Lower leg skin (tissue), 4 donors: ENCODE measurements around the gene F8A1. TPM values are rescaled to one million over a fixed set of nuclear protein-coding genes. Genes with fewer than 3 reads are reported as not detected.
"Not testable (repeated sequence)": the region's sequence is repeated elsewhere in the genome, so short reads cannot be mapped to it uniquely, and the experiment has no call there.

ENCODE experiments used
- DNase-seq, 2 donors: peaks; one replicate each; pipeline ENCODE4 v3.0.0-alpha.2; 2019; ENCODE audit warnings: low spot score in 2 of 2
- H3K4me3 ChIP-seq: fragments of 200-600 bp; sonication (generic); 2 replicates; pipeline ENCODE4 v1.5.1; 2017; ENCODE audit warnings: mild to moderate bottlenecking, low read depth; ENCODE audit not compliant: poor library complexity, severe bottlenecking
- CTCF ChIP-seq, 3 donors: fragments of 450-650 bp; IDR thresholded peaks; one replicate each; pipeline ENCODE4 v1.5.1; 2016; ENCODE audit warnings: antibody characterized with exemption in 3 of 3, mild to moderate bottlenecking in 3 of 3, moderate library complexity in 2 of 3
- POLR2A ChIP-seq, 2 donors: fragments of 450-650 bp; IDR thresholded peaks; one replicate each; pipeline ENCODE4 v1.6.1; 2016 to 2017; ENCODE audit warnings: antibody characterized with exemption in 2 of 2, mild to moderate bottlenecking in 1 of 2, moderate library complexity in 1 of 2
- WGBS, 2 donors: methylation state at CpG; one replicate each; pipeline ENCODE4 v1.1.5; 2018; 5-methylcytosine and 5-hydroxymethylcytosine counted together
- intact Hi-C: fragments of 100-400 bp; cut with DNase I; formaldehyde crosslinking; loops from one replicate; pipeline ENCODE4 v1.15.0; 2023; ENCODE audit warnings: low total_unique reads
- total RNA-seq, 4 donors: library from RNA; depleted of rRNA; stranded (reverse); fragments of >200 nt; gene quantifications; one replicate each; pipeline ENCODE4 v1.1.0, GENCODE V29; 2016

F8A1 gene
- total RNA-seq, 4 donors from 2014 or later, result 3.8 to 9.4 (median 5.9) TPM

- no peak for TF ChIP-seq POLR2A (IDR thresholded peaks at IDR 0.05)
- TF ChIP-seq CTCF (IDR thresholded peaks at IDR 0.05), result no peak
- DNase-seq, result no peak
These were observed 5.0 kb downstream of the F8A1 start for GRCh38 chrX:154890990-154891639.

GRCh38 chrX:154892296-154892695 is 6.1 kb downstream of the F8A1 start:
- 46 to 94% methylated on average over 1 of the region's 1 CpG for WGBS, 2 donors
- H3K4me3 ChIP-seq, result no peak overlapping the region
- DNase-seq, result no peak
- intact Hi-C loops, result no loop called here
- TF ChIP-seq POLR2A (IDR thresholded peaks at IDR 0.05) (no peak), CTCF (IDR thresholded peaks at IDR 0.05) (no peak)

More at GRCh38 chrX:154890990-154891639, 5.0 kb downstream of the F8A1 start:
- WGBS, 2 donors, result 25 to 32% methylated on average over 1 of the region's 1 CpG
- intact Hi-C loops, result no loop called here
- H3K4me3 ChIP-seq, result no peak overlapping the region

GRCh38 chrX:154900323-154900722 is 14.2 kb downstream of the F8A1 start:
- 78 to 79% methylated on average over 8 of the region's 8 CpGs for WGBS, 2 donors
- TF ChIP-seq POLR2A (IDR thresholded peaks at IDR 0.05) (no peak), CTCF (IDR thresholded peaks at IDR 0.05) (no peak)
- intact Hi-C loops, result no loop called here

GRCh38 chrX:154902408-154902807 is 16.3 kb downstream of the F8A1 start:
- no peak for TF ChIP-seq CTCF (IDR thresholded peaks at IDR 0.05)
- TF ChIP-seq POLR2A (IDR thresholded peaks at IDR 0.05), result no peak
- DNase-seq, result no peak
- 75 to 92% methylated on average over 1 of the region's 1 CpG for whole genome bisulfite sequencing, 2 donors
- intact Hi-C loops, result no loop called here
- no peak overlapping the region for H3K4me3 ChIP-seq

More at GRCh38 chrX:154900323-154900722, 14.2 kb downstream of the F8A1 start:
- DNase-seq, result no peak
- no peak overlapping the region for H3K4me3 ChIP-seq

GRCh38 chrX:154908821-154909220 is 22.7 kb downstream of the F8A1 start:
- no peak for TF ChIP-seq POLR2A (IDR thresholded peaks at IDR 0.05)
- TF ChIP-seq CTCF (IDR thresholded peaks at IDR 0.05), result no peak
- intact Hi-C loops, result no loop called here
- H3K4me3 ChIP-seq, result no peak overlapping the region
- 61 to 71% methylated on average over 3 of the region's 3 CpGs for whole genome bisulfite sequencing, 2 donors
- DNase-seq, result no peak

- DNase-seq, H3K4me3 ChIP-seq: not testable (repeated sequence)
- intact Hi-C loops, result loop anchor here (5.0 kb wide), 1 partner anchor 1363 kb away; no protein-coding TSS in a partner anchor
- 92 to 100% methylated on average over 3 to 4 of the region's 4 CpGs for WGBS, 2 donors
These were observed 23.9 kb downstream of the F8A1 start for GRCh38 chrX:154910048-154910447.

- not testable (repeated sequence) for DNase-seq, H3K4me3 ChIP-seq
- intact Hi-C loops, result loop anchor here (5.0 kb wide), 1 partner anchor 1363 kb away; no protein-coding TSS in a partner anchor
- 74 to 84% methylated on average over 11 of the region's 11 CpGs for WGBS, 2 donors
These were observed 24.4 kb downstream of the F8A1 start for GRCh38 chrX:154910528-154910927.
